ENCODE results near the gene BRD1.

Gene BRD1

GRCh38 chr22:49726701-49727101 is 101.0 kb downstream of the BRD1 start:
- TF ChIP-seq FOXP2 (optimal IDR thresholded peaks at IDR 0.05; ENCODE audit: borderline replicate concordance, extremely low read depth, extremely low read length, insufficient read depth) (no peak), POLR2AphosphoS5 (IDR thresholded peaks at IDR 0.05; ENCODE audit: low read depth, low read length) (no peak), SIN3A (IDR thresholded peaks at IDR 0.05; ENCODE audit: borderline replicate concordance, insufficient read depth, low read length) (no peak), REST (IDR thresholded peaks at IDR 0.05; ENCODE audit: insufficient read depth in 1 of 2, low read depth in 2 of 2, low read length in 2 of 2) (no peak), TAF1 (IDR thresholded peaks at IDR 0.05; ENCODE audit: borderline replicate concordance, insufficient read depth, low read length) (no peak)

GRCh38 chr22:49726022-49726681 is 101.5 kb downstream of the BRD1 start:
- no peak for TF ChIP-seq FOXP2 (optimal IDR thresholded peaks at IDR 0.05; ENCODE audit: borderline replicate concordance, extremely low read depth, extremely low read length, insufficient read depth)

- TF ChIP-seq TAF1 (IDR thresholded peaks at IDR 0.05; ENCODE audit: borderline replicate concordance, insufficient read depth, low read length) (no peak), REST (IDR thresholded peaks at IDR 0.05; ENCODE audit: insufficient read depth in 1 of 2, low read depth in 2 of 2, low read length in 2 of 2) (no peak), FOXP2 (optimal IDR thresholded peaks at IDR 0.05; ENCODE audit: borderline replicate concordance, extremely low read depth, extremely low read length, insufficient read depth) (no peak), SIN3A (IDR thresholded peaks at IDR 0.05; ENCODE audit: borderline replicate concordance, insufficient read depth, low read length) (no peak), POLR2AphosphoS5 (IDR thresholded peaks at IDR 0.05; ENCODE audit: low read depth, low read length) (no peak)
Observed at GRCh38 chr22:49725516-49725915, 102.2 kb downstream of the BRD1 start.

- no peak for TF ChIP-seq TAF1 (IDR thresholded peaks at IDR 0.05; ENCODE audit: borderline replicate concordance, insufficient read depth, low read length)
- TF ChIP-seq FOXP2 (optimal IDR thresholded peaks at IDR 0.05; ENCODE audit: borderline replicate concordance, extremely low read depth, extremely low read length, insufficient read depth), result peak; percentile 69
Observed at GRCh38 chr22:49724893-49725489, 102.7 kb downstream of the BRD1 start.

- peak; percentile 32 for TF ChIP-seq FOXP2 (optimal IDR thresholded peaks at IDR 0.05; ENCODE audit: borderline replicate concordance, extremely low read depth, extremely low read length, insufficient read depth)
- no peak for TF ChIP-seq POLR2AphosphoS5 (IDR thresholded peaks at IDR 0.05; ENCODE audit: low read depth, low read length)
Observed at GRCh38 chr22:49724030-49724892, 103.4 kb downstream of the BRD1 start.

GRCh38 chr22:49723478-49724029 is 104.1 kb downstream of the BRD1 start:
- TF ChIP-seq REST (IDR thresholded peaks at IDR 0.05; ENCODE audit: insufficient read depth in 1 of 2, low read depth in 2 of 2, low read length in 2 of 2), result no peak
- no peak for TF ChIP-seq FOXP2 (optimal IDR thresholded peaks at IDR 0.05; ENCODE audit: borderline replicate concordance, extremely low read depth, extremely low read length, insufficient read depth)
- TF ChIP-seq TAF1 (IDR thresholded peaks at IDR 0.05; ENCODE audit: borderline replicate concordance, insufficient read depth, low read length), result no peak
- TF ChIP-seq POLR2AphosphoS5 (IDR thresholded peaks at IDR 0.05; ENCODE audit: low read depth, low read length), result no peak
- no peak for TF ChIP-seq SIN3A (IDR thresholded peaks at IDR 0.05; ENCODE audit: borderline replicate concordance, insufficient read depth, low read length)
